Endothelial cell of umbilical vein (primary cell): ENCODE results near the gene NDFIP1. TPM values are rescaled to one million over a fixed set of nuclear protein-coding genes. Genes with fewer than 3 reads are reported as not detected.

Experiments
- BruUV-seq: library from RNA; stranded (reverse); fragments of 400-500 nt; replicated peaks from 2 replicates; lab custom pipeline; 2021; lab: Mats Ljungman, UMichigan
- CTCF ChIA-PET: fragments of 300-600, 350-600 bp; sonication (Branson Sonifier 250); formaldehyde crosslinking; loops from one replicate; lab custom pipeline; 2021; ENCODE audit warnings: antibody characterized with exemption, inconsistent platforms; lab: Charles Lee
- POLR2A ChIA-PET: fragments of 300-600, 350-600 bp; sonication (Branson Sonifier 250); formaldehyde crosslinking; loops from one replicate; lab custom pipeline; 2021; ENCODE audit warnings: antibody characterized with exemption, inconsistent platforms; lab: Charles Lee
- DNase-seq: peaks from one replicate; pipeline ENCODE4 v3.0.0-alpha.2; 2011; ENCODE audit warnings: low read depth, low spot score
- FAIRE-seq: peaks from 2 replicates; lab custom pipeline; 2011; peaks lifted over from hg19 to GRCh38; lab: Jason Lieb, UNC
- H2AFZ ChIP-seq: 2 replicates; pipeline ENCODE4 v1.6.0; 2012; ENCODE audit warnings: low read depth, low read length, control low read depth, inconsistent platforms
- H3K27ac ChIP-seq: 2 replicates; pipeline ENCODE4 v1.5.1; 2011; ENCODE audit warnings: low read depth, mild to moderate bottlenecking, control low read depth, low read length, moderate library complexity; ENCODE audit not compliant: insufficient read depth
- H3K27me3 ChIP-seq, 2 experiments: 2 replicates each; pipeline versions ENCODE4 v1.6.0 to v1.6.1; 2011; ENCODE audit warnings: low read length in 2 of 2, mixed read lengths in 1 of 2; ENCODE audit not compliant: control insufficient read depth in 2 of 2, insufficient read depth in 2 of 2
- H3K36me3 ChIP-seq, 2 experiments: 2 replicates in 1 of 2; 3 replicates in 1 of 2; pipeline ENCODE4 v1.5.1; 2011; ENCODE audit warnings: low read length in 2 of 2, mild to moderate bottlenecking in 1 of 2, moderate library complexity in 1 of 2; ENCODE audit not compliant: control insufficient read depth in 2 of 2, insufficient read depth in 2 of 2; ENCODE audit errors: extremely low read depth in 1 of 2
- H3K4me1 ChIP-seq: 3 replicates; pipeline ENCODE4 v1.5.1; 2011; ENCODE audit warnings: mild to moderate bottlenecking, low read length; ENCODE audit not compliant: control insufficient read depth, insufficient read depth; ENCODE audit errors: extremely low read depth
- H3K4me2 ChIP-seq: 2 replicates; pipeline ENCODE4 v1.6.1; 2011; ENCODE audit warnings: low read length, control low read depth, mixed read lengths; ENCODE audit not compliant: insufficient read depth
- H3K4me3 ChIP-seq, 3 experiments: fragments of 200-600 bp in 1 of 3; sonication (generic), shearing (Covaris generic) in 1 of 3; replicated peaks in 1 of 3; 2 replicates each; pipeline ENCODE4 v1.5.1; 2011 to 2016; ENCODE audit warnings: control low read depth in 3 of 3, low read length in 3 of 3, mild to moderate bottlenecking in 2 of 3, inconsistent platforms in 1 of 3, low read depth in 1 of 3, moderate library complexity in 1 of 3; ENCODE audit not compliant: insufficient read depth in 1 of 3
- H3K79me2 ChIP-seq: 2 replicates; pipeline ENCODE4 v1.6.0; 2012; ENCODE audit warnings: low read length, inconsistent platforms; ENCODE audit not compliant: control insufficient read depth, insufficient read depth
- H3K9ac ChIP-seq: replicated peaks from 2 replicates; pipeline ENCODE3; 2011; ENCODE audit warnings: low read length, control low read depth; ENCODE audit not compliant: insufficient read depth; ENCODE audit errors: extremely low read depth
- H3K9me1 ChIP-seq: replicated peaks from 3 replicates; pipeline ENCODE4 v1.6.0; 2011; ENCODE audit warnings: mild to moderate bottlenecking, low read length; ENCODE audit not compliant: control insufficient read depth, insufficient read depth; ENCODE audit errors: extremely low read depth
- H3K9me3 ChIP-seq: replicated peaks from 2 replicates; pipeline ENCODE4 v1.5.1; 2012; ENCODE audit warnings: low read length, inconsistent platforms; ENCODE audit not compliant: control insufficient read depth, insufficient read depth
- H4K20me1 ChIP-seq: replicated peaks from 2 replicates; pipeline ENCODE3; 2011; ENCODE audit warnings: mild to moderate bottlenecking, low read length; ENCODE audit not compliant: control insufficient read depth, insufficient read depth; ENCODE audit errors: extremely low read depth
- EZH2 ChIP-seq: IDR thresholded peaks from 2 replicates; pipeline ENCODE4 v1.6.1; 2012; ENCODE audit warnings: borderline replicate concordance, low read depth, mild to moderate bottlenecking, moderate library complexity, low read length, inconsistent platforms; ENCODE audit not compliant: severe bottlenecking
- FOS ChIP-seq: IDR thresholded peaks from 2 replicates; pipeline ENCODE4 v1.6.1; 2011; ENCODE audit warnings: mild to moderate bottlenecking, low read length, moderate library complexity, borderline replicate concordance; ENCODE audit not compliant: insufficient read depth
- GATA2 ChIP-seq: IDR thresholded peaks from 2 replicates; pipeline ENCODE4 v1.7.0; 2011; ENCODE audit warnings: low read depth, mild to moderate bottlenecking, moderate library complexity, mixed read lengths, low read length; ENCODE audit not compliant: insufficient read length, insufficient read depth
- MAX ChIP-seq: IDR thresholded peaks from 2 replicates; pipeline ENCODE4 v1.6.1; 2011; ENCODE audit not compliant: insufficient read depth, insufficient read length
- MYC ChIP-seq: IDR thresholded peaks from one replicate; pipeline ENCODE4 v1.6.1; 2011; ENCODE audit warnings: mild to moderate bottlenecking, low read depth, low read length
- POLR2A ChIP-seq: IDR thresholded peaks from 2 replicates; pipeline ENCODE4 v1.6.1; 2012; ENCODE audit warnings: low read depth, mild to moderate bottlenecking, control low read depth, low read length
- POLR2AphosphoS5 ChIP-seq: IDR thresholded peaks from 2 replicates; pipeline ENCODE4 v1.6.1; 2012; ENCODE audit warnings: low read depth, mild to moderate bottlenecking, control low read depth, low read length, moderate library complexity; ENCODE audit not compliant: insufficient read depth
- dilution Hi-C: fragments of 300-500 bp; cut with MboI; formaldehyde crosslinking; loops from one replicate; pipeline ENCODE4 v1.15.0; 2019; ENCODE audit warnings: low sequenced_read_pairs; ENCODE audit not compliant: extremely low pct_ligation_motif_present
- intact Hi-C: fragments of 100-400 bp; cut with micrococcal nuclease; formaldehyde crosslinking; loops from one replicate; pipeline ENCODE4 v1.10.0; 2022
- polyA plus RNA-seq, 4 experiments: library from polyadenylated mRNA; depleted of rRNA in 3 of 4; stranded (reverse) in 3 of 4; unstranded in 1 of 4; fragments of >200 nt; gene quantifications; 2 replicates each; pipeline versions ENCODE4 v1.2.1 to v1.2.3, GENCODE V29; 2011 to 2012; ENCODE audit warnings: missing spikeins in 1 of 4
- total RNA-seq: library from RNA; stranded (reverse); gene quantifications from 2 replicates; pipeline ENCODE4 v1.2.3, GENCODE V29; 2021

The NDFIP1 gene
- total and polyA plus RNA-seq, 2 donors (not counting 3 experiments of a cell fraction or from before 2014, with no cell fraction given), result 12.3 to 42.6 TPM

- ChIA-PET POLR2A (interaction anchor here (0.6 to 0.7 kb wide), 2 partner anchors 11 to 95 kb away, joined by 4 to 7 read pairs; no protein-coding TSS in a partner anchor), CTCF (interaction anchor here (1.0 to 5.5 kb wide), 8 partner anchors 11 to 149 kb away, joined by 3 to 53 read pairs (median 6); partner anchors contain the start of genes GNPDA1 and RNF14)
- no peak for TF ChIP-seq EZH2
- peak; percentile 25 for TF ChIP-seq POLR2A
- TF ChIP-seq POLR2AphosphoS5, result no peak
- no peak for TF ChIP-seq MYC
- TF ChIP-seq GATA2, result peak; percentile 43
- TF ChIP-seq FOS, result no peak
- DNase-seq (peak; percentile 55), FAIRE-seq (peak; percentile 54)
- BruUV-seq, result TSS peak; percentile 91
- Histone ChIP-seq H3K36me3 (no peaks in the 10 kb centered on the region), H3K9ac (peak overlapping the region; percentile 91), H3K4me2 (peak overlapping the region; percentile 89), H4K20me1 (no peaks in the 10 kb centered on the region), H3K27me3 (no peaks in the 10 kb centered on the region), H3K9me1 (no peaks in the 10 kb centered on the region), H3K9me3 (no peaks in the 10 kb centered on the region), H3K4me1 (peaks cover 14% of the 10 kb centered on the region), H3K27ac (peak overlapping the region; percentile 75), H3K4me3 (peak overlapping the region; percentile 64 to 84 (median 80)), H3K79me2 (peaks cover 55% of the 10 kb centered on the region), H2AFZ (peak overlapping the region; percentile 93)
- dilution Hi-C loops, result no loop called here
- intact Hi-C loops, result loop anchor here (1.0 to 2.0 kb wide), 2 partner anchors 35 to 97 kb away; no protein-coding TSS in a partner anchor
These were observed 909 bp downstream of the NDFIP1 start for GRCh38 chr5:142109331-142110045.

GRCh38 chr5:142110046-142110531 is 1.5 kb downstream of the NDFIP1 start:
- peak; percentile 41 for DNase-seq
- dilution Hi-C loops (no loop called here), intact Hi-C loops (no loop called here)
- ChIA-PET POLR2A (interaction anchor here (0.6 kb wide), 1 partner anchor 83 kb away, joined by 4 read pairs; no protein-coding TSS in a partner anchor), CTCF (interaction anchor here (1.0 to 5.5 kb wide), 7 partner anchors 10 to 149 kb away, joined by 3 to 53 read pairs (median 6); partner anchors contain the start of gene GNPDA1)
- Histone ChIP-seq H3K9ac (peak overlapping the region; percentile 91), H4K20me1 (no peaks in the 10 kb centered on the region), H3K27ac (peak overlapping the region; percentile 75), H3K9me1 (no peaks in the 10 kb centered on the region), H3K9me3 (no peaks in the 10 kb centered on the region), H3K4me3 (peak overlapping the region; percentile 64 to 84 (median 80)), H3K27me3 (no peaks in the 10 kb centered on the region), H3K36me3 (no peaks in the 10 kb centered on the region), H2AFZ (no peak overlapping the region), H3K4me2 (peak overlapping the region; percentile 89), H3K4me1 (peaks cover 14% of the 10 kb centered on the region), H3K79me2 (peaks cover 61% of the 10 kb centered on the region)
- peak; percentile 40 for FAIRE-seq
- TF ChIP-seq GATA2 (no peak), MAX (peak; percentile 31)
- BruUV-seq, result no TSS peak
